ENCODE data around the gene ARPC3.
"Not testable (repeated sequence)": the region's sequence is repeated elsewhere in the genome, so short reads cannot be mapped to it uniquely, and the experiment has no call there.

Gene ARPC3

DNA sequence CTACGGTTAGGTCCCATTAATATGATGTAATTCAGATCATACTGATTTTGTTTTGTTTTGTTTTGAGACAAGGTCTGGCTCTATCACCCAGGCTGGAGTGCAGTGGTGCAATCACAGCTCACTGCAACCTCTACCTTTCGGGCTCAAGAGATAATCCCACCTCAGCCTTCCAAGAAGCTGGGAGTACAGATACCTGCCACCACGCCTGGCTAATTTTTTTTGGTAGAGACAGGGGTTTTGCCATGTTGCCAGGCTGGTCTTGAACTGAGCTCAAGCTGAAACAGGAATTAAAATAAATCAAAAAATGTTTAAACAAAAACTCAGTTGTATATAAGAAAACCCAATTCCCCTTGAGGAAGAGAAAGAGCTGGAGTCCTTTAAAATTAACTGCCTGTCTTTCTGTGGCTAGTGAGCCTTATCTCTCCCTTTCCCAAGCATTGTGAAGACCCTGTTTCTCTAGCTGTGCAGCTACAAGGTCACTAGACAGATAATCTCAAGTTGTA, 28.9 kb downstream of the ARPC3 start:
- H3K27ac ChIP-seq = no peak overlapping the region
- no peak for DNase-seq (ENCODE audit: low read depth, low spot score)

DNA sequence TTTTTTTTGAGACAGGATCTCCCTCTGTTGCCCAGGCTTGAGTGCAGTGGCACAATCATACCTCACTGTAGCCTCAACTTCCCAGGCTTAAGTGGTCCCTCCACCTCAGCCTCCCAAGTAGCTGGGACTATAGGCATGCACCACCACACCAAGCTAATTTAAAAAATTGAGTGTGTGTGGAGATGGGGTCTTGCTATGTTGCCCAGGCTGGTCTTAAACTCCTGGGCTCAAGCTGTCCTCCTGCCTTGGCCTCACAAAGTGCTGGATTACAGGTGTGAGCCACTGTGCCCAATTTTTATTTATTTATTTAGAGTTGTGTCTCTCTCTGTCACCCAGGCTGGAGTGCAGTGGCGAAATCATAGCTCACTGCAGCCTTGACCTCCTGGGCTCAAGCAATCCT, 29.5 kb downstream of the ARPC3 start:
- H3K27ac ChIP-seq; DNase-seq (ENCODE audit: low read depth, low spot score): not testable (repeated sequence)

DNA sequence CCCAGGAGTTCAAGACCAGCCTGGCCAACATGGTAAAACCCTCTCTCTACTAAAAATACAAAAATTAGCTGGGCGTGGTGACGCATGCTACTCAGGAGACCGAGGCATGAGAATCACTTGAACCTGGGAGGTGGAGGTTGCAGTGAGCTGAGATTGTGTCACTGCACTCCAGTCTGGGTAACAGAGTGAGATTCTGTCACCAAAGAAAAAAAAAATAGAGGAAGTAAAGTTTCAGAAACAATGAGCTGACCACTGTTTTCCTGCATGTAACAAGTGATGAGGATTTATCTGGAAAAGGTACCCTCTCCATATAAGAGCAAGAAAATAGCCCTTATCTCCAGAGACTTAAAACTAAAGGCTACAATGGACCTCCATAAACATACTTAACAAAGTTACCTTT, 33.0 kb downstream of the ARPC3 start:
- DNase-seq (ENCODE audit: low read depth, low spot score); H3K27ac ChIP-seq: not testable (repeated sequence)

DNA sequence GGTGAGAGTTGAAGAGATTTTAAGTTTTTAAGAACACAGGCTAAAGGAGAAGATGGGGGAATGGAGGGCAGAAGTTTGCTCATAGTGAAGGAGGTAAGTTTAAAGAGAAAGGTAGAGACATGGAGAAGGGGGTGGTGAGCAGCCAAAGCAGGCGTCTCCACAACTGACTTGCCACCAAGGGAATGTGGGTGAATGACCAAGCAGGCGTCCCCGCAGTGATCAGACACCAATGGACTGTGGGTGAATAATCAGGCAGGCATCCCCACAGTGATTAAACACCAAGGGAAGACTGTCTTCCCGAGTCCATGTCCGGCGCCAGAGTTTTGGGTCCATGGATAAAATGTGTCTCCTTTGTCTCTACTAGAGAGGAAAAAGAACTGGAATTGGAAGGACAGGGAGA, 40.1 kb downstream of the ARPC3 start:
- DNase-seq (ENCODE audit: low read depth, low spot score); H3K27ac ChIP-seq: not testable (repeated sequence)

DNA sequence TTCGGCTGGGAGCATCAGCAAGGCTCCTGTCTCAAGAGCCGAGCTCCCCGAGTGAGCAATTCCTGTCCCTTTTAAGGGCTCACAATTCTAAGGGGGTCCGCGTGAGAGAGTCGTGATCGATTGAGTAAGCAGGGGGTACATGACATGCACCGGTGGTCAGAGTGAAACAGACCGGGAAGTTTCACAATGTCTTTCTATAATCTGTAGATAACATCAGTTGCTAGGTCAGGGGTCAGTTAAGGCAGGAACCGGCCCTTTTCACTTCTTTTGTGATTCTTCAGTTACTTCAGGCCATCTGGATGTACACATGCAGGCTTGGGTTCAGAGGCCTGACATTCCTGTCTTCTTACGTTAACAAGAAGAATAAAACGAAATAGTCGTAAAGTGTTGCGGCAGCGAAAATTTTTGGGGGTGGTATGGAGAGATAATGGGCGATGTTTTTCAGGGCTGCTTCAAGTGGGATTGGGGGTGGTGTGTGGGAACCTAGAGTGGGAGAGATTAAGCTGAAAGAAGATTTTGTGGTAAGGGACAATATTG, 44.9 kb downstream of the ARPC3 start:
- not testable (repeated sequence) for DNase-seq (ENCODE audit: low read depth, low spot score)

DNA sequence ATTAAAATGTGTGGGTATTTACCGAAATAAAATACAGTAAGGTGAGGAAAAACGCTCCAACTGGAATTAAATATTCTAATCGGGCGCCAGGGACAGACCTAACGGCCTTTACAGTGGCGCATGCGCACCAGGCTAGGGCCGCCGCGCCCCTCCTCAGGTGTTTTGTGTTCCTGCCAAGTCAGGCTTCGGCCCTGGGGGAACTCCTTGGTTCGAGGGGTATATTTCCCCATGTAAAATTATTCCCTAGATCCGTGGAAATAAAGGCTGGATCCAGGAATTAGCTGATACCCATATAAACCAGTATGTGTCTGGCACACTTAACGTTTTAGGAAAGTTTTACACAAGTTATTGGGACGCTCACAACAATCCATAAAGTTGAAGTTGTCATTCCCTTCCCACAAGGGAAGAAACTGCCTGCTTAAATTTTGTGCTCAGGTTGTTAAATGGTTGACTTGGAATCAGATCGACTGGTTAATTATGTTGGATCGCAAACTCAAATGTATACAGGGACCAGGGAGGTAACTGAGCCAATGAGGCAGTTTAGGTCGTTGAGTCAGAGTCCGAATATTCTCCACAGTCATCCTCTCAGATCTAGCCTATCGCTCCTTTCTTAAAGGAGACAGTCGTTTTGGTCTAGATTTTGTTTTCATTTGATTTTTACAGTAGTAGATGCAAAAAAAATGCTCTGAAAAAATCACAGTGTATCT, 46.0 kb downstream of the ARPC3 start:
- H3K27ac ChIP-seq = peak overlapping the region; percentile 90
- DNase-seq (ENCODE audit: low read depth, low spot score) = no peak

More for the DNA sequence above, 44.9 kb downstream of the ARPC3 start:
- not testable (repeated sequence) for H3K27ac ChIP-seq

DNA sequence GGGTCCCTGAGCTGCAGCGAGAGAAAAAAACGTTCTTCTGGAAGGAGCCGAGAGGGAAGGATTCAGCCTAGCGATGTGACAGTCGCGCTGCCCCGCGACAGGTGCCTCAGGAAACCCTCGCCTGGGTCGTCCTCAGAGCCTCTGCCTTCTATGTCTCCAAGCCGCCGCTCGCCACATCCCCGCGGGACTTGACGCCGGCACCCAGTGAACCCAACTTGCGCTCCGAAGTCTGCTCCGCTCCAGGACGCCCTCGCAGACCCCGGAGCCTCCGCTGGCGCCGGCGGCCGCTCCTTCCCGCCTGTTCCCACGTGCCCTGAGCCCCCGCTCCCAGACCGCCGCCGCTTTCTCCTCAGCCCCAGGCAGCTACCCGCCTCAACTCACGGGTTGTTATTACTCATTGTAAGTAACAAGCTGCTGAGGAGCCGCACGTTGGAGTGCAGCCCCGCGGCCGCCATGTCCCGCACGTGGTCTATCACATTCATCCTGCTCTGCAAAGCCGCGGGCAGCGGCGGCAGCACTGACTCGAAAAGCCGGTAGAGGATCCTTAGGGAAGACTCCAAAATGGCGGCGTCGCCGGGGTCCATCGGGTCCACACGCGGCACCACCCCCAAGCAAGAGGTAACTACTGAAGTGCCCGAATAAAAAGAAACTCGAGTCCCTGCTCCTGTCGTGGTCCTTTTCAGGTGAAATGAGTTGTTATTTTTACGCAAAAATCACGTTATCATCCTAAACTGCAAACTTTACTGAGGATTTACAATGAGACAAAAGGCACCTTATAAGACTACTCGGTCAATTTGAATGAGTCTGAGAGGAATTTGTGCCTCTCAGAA, 46.8 kb downstream of the ARPC3 start, which contains the start of gene ANAPC7:
ANAPC7 (minus strand) TSS at position 563 of the 830 bp plus-strand sequence; CDS start at position 482, 81 bp downstream.
- H3K27ac ChIP-seq = peak within 1 kb of the TSS; percentile 90
- DNase-seq (ENCODE audit: low read depth, low spot score) = peak; percentile 69

Data from epithelial cell of prostate (primary cell).